Caco-2 (cell line): ENCODE results near the gene CELF5. TPM values are rescaled to one million over a fixed set of nuclear protein-coding genes. Genes with fewer than 3 reads are reported as not detected.

Experiments
- BruUV-seq: library from RNA; stranded (reverse); fragments of 400-500 nt; replicated peaks from 2 replicates; lab custom pipeline; 2021; lab: Mats Ljungman, UMichigan
- CTCF ChIA-PET: fragments of 300-600 bp; sonication (Branson Sonifier 250); formaldehyde crosslinking; loops from one replicate; lab custom pipeline; 2022; ENCODE audit warnings: antibody characterized with exemption; lab: Charles Lee
- POLR2A ChIA-PET: fragments of 300-600 bp; sonication (Branson Sonifier 250); formaldehyde crosslinking; loops from one replicate; lab custom pipeline; 2022; ENCODE audit warnings: antibody characterized with exemption; lab: Charles Lee
- DNase-seq, 2 experiments: peaks; one replicate each; pipeline versions ENCODE4 v3.0.0 to v3.0.0-alpha.2; 2020 to 2022
- H3K27me3 ChIP-seq: replicated peaks from 2 replicates; pipeline ENCODE4 v1.6.0; 2011; ENCODE audit warnings: low read length; ENCODE audit not compliant: control insufficient read depth, insufficient read depth
- H3K36me3 ChIP-seq: 2 replicates; pipeline ENCODE4 v1.5.1; 2011; ENCODE audit warnings: low read length; ENCODE audit not compliant: control insufficient read depth, insufficient read depth
- H3K4me1 ChIP-seq: fragments of 250-450 bp; sonication (Bioruptor Pico); 2 replicates; pipeline ENCODE4 v1.5.1; 2020; ENCODE audit warnings: mild to moderate bottlenecking
- H3K4me3 ChIP-seq: 2 replicates; pipeline ENCODE4 v1.5.1; 2011; ENCODE audit warnings: low read depth, mild to moderate bottlenecking, control low read depth, low read length
- H3K9me3 ChIP-seq: fragments of 250-450 bp; sonication (Bioruptor Pico); 2 replicates; pipeline ENCODE4 v1.5.1; 2020; ENCODE audit warnings: mild to moderate bottlenecking, moderate library complexity
- H3K27ac Mint-ChIP-seq: one replicate; pipeline ENCODE4 v1.8.0; 2022; ENCODE audit warnings: mixed read lengths; ENCODE audit not compliant: unreplicated experiment
- H3K27me3 Mint-ChIP-seq: one replicate; pipeline ENCODE4 v1.8.0; 2022; ENCODE audit warnings: mixed read lengths; ENCODE audit not compliant: insufficient read depth, unreplicated experiment
- H3K36me3 Mint-ChIP-seq: one replicate; pipeline ENCODE4 v1.8.0; 2022; ENCODE audit warnings: mild to moderate bottlenecking, mixed read lengths; ENCODE audit not compliant: insufficient read depth, unreplicated experiment
- H3K4me1 Mint-ChIP-seq: one replicate; pipeline ENCODE4 v1.8.0; 2022; ENCODE audit warnings: low read depth, mixed read lengths; ENCODE audit not compliant: unreplicated experiment
- H3K4me3 Mint-ChIP-seq: one replicate; pipeline ENCODE4 v1.8.0; 2022; ENCODE audit warnings: mild to moderate bottlenecking, moderate library complexity, mixed read lengths; ENCODE audit not compliant: unreplicated experiment
- H3K9me3 Mint-ChIP-seq: one replicate; pipeline ENCODE4 v1.8.0; 2022; ENCODE audit warnings: mixed read lengths; ENCODE audit not compliant: unreplicated experiment
- intact Hi-C: fragments of 100-400 bp; cut with micrococcal nuclease; formaldehyde crosslinking; loops from one replicate; pipeline ENCODE4 v1.10.0; 2022; ENCODE audit not compliant: unreplicated experiment
- total RNA-seq: library from RNA; stranded (reverse); gene quantifications from 2 replicates; pipeline ENCODE4 v1.2.3, GENCODE V29; 2022
- TF ChIP-seq, protein P1 (sequence below), 2 experiments: fragments of 200-600 bp in 1 of 2; IDR thresholded peaks; 1 replicate in 1 of 2; 2 replicates in 1 of 2; pipeline versions ENCODE4 v1.5.1 to v1.8.0; 2011 to 2022; ENCODE audit warnings: antibody characterized with exemption in 1 of 2, control low read depth in 1 of 2, inconsistent platforms in 1 of 2, low read depth in 1 of 2, low read length in 1 of 2, mild to moderate bottlenecking in 1 of 2, moderate library complexity in 1 of 2; ENCODE audit not compliant: insufficient read depth in 1 of 2, severe bottlenecking in 1 of 2, unreplicated experiment in 1 of 2

CELF5 gene
- total RNA-seq, 1 experiment from 2014 or later, result 0.07 TPM

DNA sequence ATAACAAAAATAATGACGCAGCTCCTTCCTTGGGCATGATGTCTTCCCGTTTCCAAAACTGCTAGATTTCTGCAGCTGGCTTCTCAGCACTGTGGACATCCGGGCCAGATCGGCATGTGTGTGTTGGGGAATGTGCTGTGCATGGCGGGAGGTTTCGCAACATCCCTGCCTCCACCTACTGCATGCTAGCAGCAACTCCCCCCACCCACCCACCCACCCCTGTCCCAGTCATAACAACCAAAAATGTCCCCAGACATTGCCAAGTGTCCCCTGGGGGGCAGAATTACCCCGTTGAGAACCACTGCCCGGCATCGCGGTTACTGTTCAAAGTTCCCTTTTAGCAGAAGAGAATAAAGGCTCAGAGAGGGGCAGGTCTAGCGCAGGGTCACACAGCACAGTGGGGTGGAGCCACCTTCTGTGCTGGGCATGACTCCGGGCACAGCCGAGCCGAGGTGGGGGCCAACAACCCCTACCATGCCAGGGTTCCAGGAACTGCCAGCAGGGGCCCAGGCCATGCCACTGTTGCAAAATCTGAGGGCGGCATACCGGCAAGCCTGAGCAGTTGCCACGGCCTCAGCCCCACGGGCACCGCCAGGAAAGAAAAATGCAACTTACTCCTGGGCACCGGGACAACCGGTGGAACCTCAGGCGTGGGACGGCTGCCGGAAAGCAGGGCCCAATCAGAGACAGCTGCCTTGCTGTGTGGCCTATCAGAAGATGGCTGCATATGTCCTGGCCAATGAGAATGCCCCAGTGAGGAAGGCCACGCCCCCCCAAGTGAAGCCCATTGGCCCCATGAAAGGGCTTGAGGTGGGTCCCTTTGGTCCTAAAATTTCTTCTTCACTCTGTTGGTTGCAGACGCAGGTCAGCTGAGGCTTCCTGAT is 119.4 kb downstream of the CELF5 start:
- peaks cover 5% of the 10 kb centered on the region for H3K36me3 Mint-ChIP-seq
- H3K4me3 Mint-ChIP-seq, result no peak overlapping the region
- Histone ChIP-seq H3K27me3 (no peaks in the 10 kb centered on the region), H3K9me3 (no peaks in the 10 kb centered on the region), H3K4me3 (no peak overlapping the region), H3K4me1 (no peaks in the 10 kb centered on the region), H3K36me3 (no peaks in the 10 kb centered on the region)
- H3K9me3 Mint-ChIP-seq, result no peaks in the 10 kb centered on the region
- no peaks in the 10 kb centered on the region for H3K27me3 Mint-ChIP-seq
- intact Hi-C loops, result no loop called here
- no peaks in the 10 kb centered on the region for H3K4me1 Mint-ChIP-seq
- ChIA-PET POLR2A (no interaction called here), CTCF (interaction anchor here (0.8 kb wide), 1 partner anchor 141 kb away, joined by 3 read pairs; no protein-coding TSS in a partner anchor)
- H3K27ac Mint-ChIP-seq, result no peak overlapping the region
- no TSS peak for BruUV-seq
- peak in 1 of 2 experiments; percentile 51 for DNase-seq
- TF ChIP-seq, protein P1, sequence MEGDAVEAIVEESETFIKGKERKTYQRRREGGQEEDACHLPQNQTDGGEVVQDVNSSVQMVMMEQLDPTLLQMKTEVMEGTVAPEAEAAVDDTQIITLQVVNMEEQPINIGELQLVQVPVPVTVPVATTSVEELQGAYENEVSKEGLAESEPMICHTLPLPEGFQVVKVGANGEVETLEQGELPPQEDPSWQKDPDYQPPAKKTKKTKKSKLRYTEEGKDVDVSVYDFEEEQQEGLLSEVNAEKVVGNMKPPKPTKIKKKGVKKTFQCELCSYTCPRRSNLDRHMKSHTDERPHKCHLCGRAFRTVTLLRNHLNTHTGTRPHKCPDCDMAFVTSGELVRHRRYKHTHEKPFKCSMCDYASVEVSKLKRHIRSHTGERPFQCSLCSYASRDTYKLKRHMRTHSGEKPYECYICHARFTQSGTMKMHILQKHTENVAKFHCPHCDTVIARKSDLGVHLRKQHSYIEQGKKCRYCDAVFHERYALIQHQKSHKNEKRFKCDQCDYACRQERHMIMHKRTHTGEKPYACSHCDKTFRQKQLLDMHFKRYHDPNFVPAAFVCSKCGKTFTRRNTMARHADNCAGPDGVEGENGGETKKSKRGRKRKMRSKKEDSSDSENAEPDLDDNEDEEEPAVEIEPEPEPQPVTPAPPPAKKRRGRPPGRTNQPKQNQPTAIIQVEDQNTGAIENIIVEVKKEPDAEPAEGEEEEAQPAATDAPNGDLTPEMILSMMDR (IDR thresholded peaks at IDR 0.05; ENCODE audit: insufficient read depth in 1 of 2, low read depth in 1 of 2, low read length in 1 of 2, severe bottlenecking in 1 of 2, unreplicated experiment in 1 of 2), result no peak

DNA sequence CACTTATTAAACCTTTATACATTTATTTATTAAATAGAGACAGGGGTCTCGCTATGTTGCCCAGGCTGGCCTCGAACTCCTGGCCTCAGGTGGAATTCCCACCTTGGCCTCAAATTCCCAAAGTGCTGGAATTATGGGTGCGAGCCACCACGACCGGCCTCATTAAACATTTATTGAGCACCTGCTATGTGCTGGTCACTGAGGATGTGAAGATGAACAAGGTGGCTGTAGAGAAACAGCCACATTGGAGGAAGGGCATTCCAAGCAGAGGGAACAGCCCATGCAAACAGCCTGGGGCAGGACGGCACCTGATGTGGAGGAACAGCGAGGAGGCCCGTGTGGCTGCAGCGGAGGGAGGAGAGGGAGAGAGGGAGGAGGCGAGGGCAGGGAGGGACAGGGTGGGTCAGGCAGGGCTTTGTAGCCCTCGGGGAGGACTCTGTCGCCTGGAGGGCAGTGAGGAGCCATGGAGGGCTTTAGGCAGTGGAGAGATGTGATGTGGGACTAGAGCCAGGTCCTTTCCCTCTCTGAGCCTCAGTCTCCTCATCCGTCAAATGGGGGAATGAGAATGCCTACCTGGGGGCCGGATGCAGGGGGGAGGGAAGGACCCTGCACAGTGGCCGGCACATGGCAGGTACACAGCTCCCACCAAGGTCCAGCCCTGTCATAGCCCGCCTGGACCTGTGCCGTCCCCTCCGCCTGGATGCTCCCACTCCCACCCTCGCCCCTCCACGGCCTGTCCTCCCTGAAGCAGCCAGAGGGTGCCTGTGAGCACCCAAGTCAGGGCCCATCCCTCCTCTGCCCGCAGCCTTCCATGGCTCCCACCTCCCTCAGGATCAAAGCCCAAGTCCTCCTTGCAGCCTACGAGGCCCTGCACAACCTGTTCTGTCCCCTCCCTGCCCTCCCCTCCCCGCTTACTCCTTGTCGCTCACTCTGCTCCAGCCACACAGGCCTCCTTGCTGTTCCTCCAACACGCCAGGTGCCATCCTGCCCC is 120.4 kb downstream of the CELF5 start:
- POLR2A ChIA-PET, result no interaction called here
- H3K36me3 Mint-ChIP-seq, result peaks cover 5% of the 10 kb centered on the region
- Histone ChIP-seq H3K4me1 (no peaks in the 10 kb centered on the region), H3K27me3 (no peaks in the 10 kb centered on the region), H3K4me3 (no peak overlapping the region), H3K9me3 (no peaks in the 10 kb centered on the region), H3K36me3 (no peaks in the 10 kb centered on the region)
- BruUV-seq, result no TSS peak
- H3K4me1 Mint-ChIP-seq, result no peaks in the 10 kb centered on the region
- intact Hi-C loops, result no loop called here
- DNase-seq, result no peak
- TF ChIP-seq, protein P1 (IDR thresholded peaks at IDR 0.05; ENCODE audit: insufficient read depth in 1 of 2, low read depth in 1 of 2, low read length in 1 of 2, severe bottlenecking in 1 of 2, unreplicated experiment in 1 of 2), result no peak
- H3K9me3 Mint-ChIP-seq, result no peaks in the 10 kb centered on the region
- H3K4me3 Mint-ChIP-seq, result no peak overlapping the region
- H3K27me3 Mint-ChIP-seq, result no peaks in the 10 kb centered on the region
- no peak overlapping the region for H3K27ac Mint-ChIP-seq
- CTCF ChIA-PET, result no interaction called here

DNA sequence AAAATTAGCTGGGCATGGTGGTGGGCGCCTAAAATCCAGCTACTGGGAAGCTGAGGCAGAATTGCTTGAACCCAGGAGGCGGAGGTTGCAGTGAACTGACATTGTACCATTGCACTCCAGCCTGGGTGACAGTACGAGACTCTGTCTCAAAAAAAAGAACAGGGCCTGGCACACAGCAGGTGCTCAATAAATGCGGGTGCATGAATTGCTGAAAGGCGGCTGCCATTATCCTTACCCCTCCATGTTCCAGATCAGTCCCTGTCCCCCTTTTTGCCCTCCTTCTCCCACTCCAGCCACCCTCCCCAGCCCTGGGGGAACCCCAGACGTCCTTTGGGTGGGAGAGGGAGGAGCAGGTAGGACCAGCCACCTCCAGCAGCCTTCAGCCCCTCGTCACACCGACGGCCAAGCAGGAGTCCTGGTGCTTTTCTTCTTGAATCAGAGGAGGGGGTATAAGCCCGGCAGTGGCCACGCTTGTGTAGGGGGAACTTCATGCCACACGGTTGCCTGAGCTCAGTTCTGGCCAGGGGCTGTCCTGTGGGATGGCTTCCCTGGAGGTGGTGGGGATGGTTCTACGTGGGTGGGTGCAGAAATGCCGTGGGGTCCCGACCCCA is 121.5 kb downstream of the CELF5 start:
- ChIA-PET CTCF (no interaction called here), POLR2A (no interaction called here)
- intact Hi-C loops, result no loop called here

More for the DNA sequence above, 121.5 kb downstream of the CELF5 start:
- H3K27me3 Mint-ChIP-seq, result no peaks in the 10 kb centered on the region
- H3K9me3 ChIP-seq, result no peaks in the 10 kb centered on the region
- peaks cover 5% of the 10 kb centered on the region for H3K36me3 Mint-ChIP-seq
- H3K4me1 ChIP-seq, result no peaks in the 10 kb centered on the region
- no peak overlapping the region for H3K4me3 ChIP-seq
- no peak overlapping the region for H3K27ac Mint-ChIP-seq
- TF ChIP-seq, protein P1 (IDR thresholded peaks at IDR 0.05; ENCODE audit: insufficient read depth in 1 of 2, low read depth in 1 of 2, low read length in 1 of 2, severe bottlenecking in 1 of 2, unreplicated experiment in 1 of 2), result no peak
- no peak overlapping the region for H3K4me3 Mint-ChIP-seq
- no peaks in the 10 kb centered on the region for H3K27me3 ChIP-seq
- no peaks in the 10 kb centered on the region for H3K4me1 Mint-ChIP-seq
- H3K9me3 Mint-ChIP-seq, result no peaks in the 10 kb centered on the region
- H3K36me3 ChIP-seq, result no peaks in the 10 kb centered on the region
- DNase-seq, result no peak
- BruUV-seq, result no TSS peak
